DOHH2 (cell line): ENCODE results near the gene C19orf47.

Experiments used
- H3F3A ChIP-seq: fragments of 200-600 bp; sonication (generic), shearing (Covaris generic); 2 replicates; pipeline ENCODE4 v1.6.0; 2016; ENCODE audit warnings: antibody characterized with exemption, mild to moderate bottlenecking; ENCODE audit not compliant: control insufficient read depth, insufficient read depth
- H3K27ac ChIP-seq: fragments of 200-600 bp; sonication (generic); 2 replicates; pipeline ENCODE4 v1.5.1; 2014; ENCODE audit warnings: low read depth, mild to moderate bottlenecking, low read length, moderate library complexity
- H3K27me3 ChIP-seq: fragments of 200-600 bp; sonication (generic); 2 replicates; pipeline ENCODE4 v1.6.1; 2014; ENCODE audit warnings: mild to moderate bottlenecking, low read length, mixed read lengths; ENCODE audit not compliant: control insufficient read depth
- H3K36me3 ChIP-seq: fragments of 200-600 bp; sonication (generic); 2 replicates; pipeline ENCODE4 v1.6.1; 2014; ENCODE audit warnings: mild to moderate bottlenecking, low read length, moderate library complexity, mixed read lengths; ENCODE audit not compliant: control insufficient read depth
- H3K4me1 ChIP-seq: fragments of 200-600 bp; sonication (generic); 2 replicates; pipeline ENCODE4 v1.6.1; 2014; ENCODE audit warnings: mild to moderate bottlenecking, low read length, mixed read lengths; ENCODE audit not compliant: control insufficient read depth
- H3K4me2 ChIP-seq: fragments of 200-600 bp; sonication (generic); 2 replicates; pipeline ENCODE4 v1.6.0; 2014; ENCODE audit warnings: mild to moderate bottlenecking, low read length, moderate library complexity
- H3K4me3 ChIP-seq: fragments of 200-600 bp; sonication (generic); 2 replicates; pipeline ENCODE4 v1.5.1; 2014; ENCODE audit warnings: mild to moderate bottlenecking, low read length, mixed read lengths
- H3K79me2 ChIP-seq: fragments of 200-600 bp; sonication (generic); 2 replicates; pipeline ENCODE4 v1.6.1; 2014; ENCODE audit warnings: mild to moderate bottlenecking, low read length, mixed read lengths; ENCODE audit not compliant: control insufficient read depth
- H3K9me2 ChIP-seq: fragments of 200-600 bp; sonication (generic); replicated peaks from 2 replicates; pipeline ENCODE4 v1.6.1; 2014; ENCODE audit warnings: mild to moderate bottlenecking, low read length, mixed read lengths; ENCODE audit not compliant: control insufficient read depth
- H3K9me3 ChIP-seq: fragments of 200-600 bp; sonication (generic); 2 replicates; pipeline ENCODE4 v1.6.1; 2014; ENCODE audit warnings: antibody characterized with exemption, low read length, mixed read lengths; ENCODE audit not compliant: control insufficient read depth, insufficient read depth
- H4K20me1 ChIP-seq: fragments of 200-600 bp; sonication (generic); 2 replicates; pipeline ENCODE4 v1.6.0; 2014; ENCODE audit warnings: low read depth, mild to moderate bottlenecking, antibody characterized with exemption, low read length, moderate library complexity; ENCODE audit not compliant: control insufficient read depth, insufficient read depth
- CTCF ChIP-seq: fragments of 200-600 bp; sonication (generic); IDR thresholded peaks from one replicate; pipeline ENCODE4 v1.5.1; 2014; ENCODE audit warnings: antibody characterized with exemption, mild to moderate bottlenecking, low read depth, low read length; ENCODE audit not compliant: poor library complexity, severe bottlenecking
- EZH2phosphoT487 ChIP-seq: fragments of 200-600 bp; sonication (generic); IDR thresholded peaks from 2 replicates; pipeline ENCODE4 v1.6.1; 2017; ENCODE audit warnings: borderline replicate concordance, mild to moderate bottlenecking, antibody characterized with exemption, low read length, moderate library complexity, mixed read lengths

The C19orf47 gene

GRCh38 chr19:40376286-40376862 lies 28.2 kb upstream of the C19orf47 start:
- TF ChIP-seq EZH2phosphoT487 (no peak), CTCF (no peak)
- peaks cover 13% of the 10 kb centered on the region for H3K4me1 ChIP-seq
- H3K9me2 ChIP-seq, result no peaks in the 10 kb centered on the region
- H4K20me1 ChIP-seq, result no peaks in the 10 kb centered on the region
- H3K4me3 ChIP-seq, result no peak overlapping the region
- H3K4me2 ChIP-seq, result no peak overlapping the region
- H3K27ac ChIP-seq, result no peak overlapping the region
- no peaks in the 10 kb centered on the region for H3F3A ChIP-seq
- H3K36me3 ChIP-seq, result no peaks in the 10 kb centered on the region
- no peaks in the 10 kb centered on the region for H3K9me3 ChIP-seq
- H3K27me3 ChIP-seq, result no peaks in the 10 kb centered on the region
- no peaks in the 10 kb centered on the region for H3K79me2 ChIP-seq

GRCh38 chr19:40374084-40374483 lies 25.9 kb upstream of the C19orf47 start:
- H3K27ac ChIP-seq, result no peak overlapping the region
- H3K36me3 ChIP-seq, result no peaks in the 10 kb centered on the region
- no peaks in the 10 kb centered on the region for H4K20me1 ChIP-seq
- no peaks in the 10 kb centered on the region for H3K27me3 ChIP-seq
- H3K9me2 ChIP-seq, result no peaks in the 10 kb centered on the region
- TF ChIP-seq EZH2phosphoT487, result no peak
- TF ChIP-seq CTCF, result no peak
- no peaks in the 10 kb centered on the region for H3K79me2 ChIP-seq
- H3F3A ChIP-seq, result no peaks in the 10 kb centered on the region
- peaks cover 13% of the 10 kb centered on the region for H3K4me1 ChIP-seq
- H3K9me3 ChIP-seq, result no peaks in the 10 kb centered on the region
- no peak overlapping the region for H3K4me2 ChIP-seq
- H3K4me3 ChIP-seq, result no peak overlapping the region

- H3K9me3 ChIP-seq, result no peaks in the 10 kb centered on the region
- H3K36me3 ChIP-seq, result no peaks in the 10 kb centered on the region
- no peak overlapping the region for H3K4me3 ChIP-seq
- H3K27ac ChIP-seq, result no peak overlapping the region
- H3K9me2 ChIP-seq, result no peaks in the 10 kb centered on the region
- peaks cover 16% of the 10 kb centered on the region for H3K4me1 ChIP-seq
- TF ChIP-seq EZH2phosphoT487 (no peak), CTCF (no peak)
- no peak overlapping the region for H3K4me2 ChIP-seq
- no peaks in the 10 kb centered on the region for H3F3A ChIP-seq
- no peaks in the 10 kb centered on the region for H3K27me3 ChIP-seq
- no peaks in the 10 kb centered on the region for H4K20me1 ChIP-seq
- no peaks in the 10 kb centered on the region for H3K79me2 ChIP-seq
These were observed 23.6 kb upstream of the C19orf47 start for GRCh38 chr19:40371802-40372122.
